ENCODE data around the gene ZGPAT.

ZGPAT gene

GRCh38 chr20:63692436-63693082 lies 15.3 kb upstream of the ZGPAT start:
- no peak for DNase-seq

DNA sequence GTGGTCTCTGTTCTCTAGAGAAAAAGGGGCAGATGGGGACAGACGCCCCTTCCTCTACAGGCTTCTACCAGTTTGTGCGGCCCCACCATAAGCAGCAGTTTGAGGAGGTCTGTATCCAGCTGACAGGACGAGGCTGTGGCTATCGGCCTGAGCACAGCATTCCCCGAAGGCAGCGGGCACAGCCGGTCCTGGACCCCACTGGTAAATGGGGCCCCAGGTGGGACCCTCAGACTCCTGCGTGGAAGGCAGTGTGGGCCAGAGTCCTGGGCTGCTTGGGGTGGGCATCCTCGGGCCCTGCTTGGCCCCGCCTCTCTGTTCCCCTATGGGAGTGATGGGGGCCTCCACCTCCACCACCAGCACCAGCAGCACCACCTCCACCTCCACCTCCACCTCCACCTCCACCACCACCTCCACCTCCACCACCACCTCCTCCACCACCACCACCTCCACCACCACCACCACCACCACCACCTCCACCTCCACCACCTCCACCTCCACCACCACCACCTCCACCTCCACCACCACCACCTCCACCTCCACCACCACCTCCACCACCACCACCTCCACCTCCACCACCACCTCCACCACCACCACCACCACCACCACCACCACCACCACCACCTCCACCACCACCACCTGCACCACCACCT lies 14.6 kb upstream of the ZGPAT start:
- no peak for DNase-seq

- DNase-seq: no peak
These were observed 13.9 kb upstream of the ZGPAT start for GRCh38 chr20:63693733-63694583.

- DNase-seq: no peak
These were observed 13.0 kb upstream of the ZGPAT start for GRCh38 chr20:63694584-63695423.

DNA sequence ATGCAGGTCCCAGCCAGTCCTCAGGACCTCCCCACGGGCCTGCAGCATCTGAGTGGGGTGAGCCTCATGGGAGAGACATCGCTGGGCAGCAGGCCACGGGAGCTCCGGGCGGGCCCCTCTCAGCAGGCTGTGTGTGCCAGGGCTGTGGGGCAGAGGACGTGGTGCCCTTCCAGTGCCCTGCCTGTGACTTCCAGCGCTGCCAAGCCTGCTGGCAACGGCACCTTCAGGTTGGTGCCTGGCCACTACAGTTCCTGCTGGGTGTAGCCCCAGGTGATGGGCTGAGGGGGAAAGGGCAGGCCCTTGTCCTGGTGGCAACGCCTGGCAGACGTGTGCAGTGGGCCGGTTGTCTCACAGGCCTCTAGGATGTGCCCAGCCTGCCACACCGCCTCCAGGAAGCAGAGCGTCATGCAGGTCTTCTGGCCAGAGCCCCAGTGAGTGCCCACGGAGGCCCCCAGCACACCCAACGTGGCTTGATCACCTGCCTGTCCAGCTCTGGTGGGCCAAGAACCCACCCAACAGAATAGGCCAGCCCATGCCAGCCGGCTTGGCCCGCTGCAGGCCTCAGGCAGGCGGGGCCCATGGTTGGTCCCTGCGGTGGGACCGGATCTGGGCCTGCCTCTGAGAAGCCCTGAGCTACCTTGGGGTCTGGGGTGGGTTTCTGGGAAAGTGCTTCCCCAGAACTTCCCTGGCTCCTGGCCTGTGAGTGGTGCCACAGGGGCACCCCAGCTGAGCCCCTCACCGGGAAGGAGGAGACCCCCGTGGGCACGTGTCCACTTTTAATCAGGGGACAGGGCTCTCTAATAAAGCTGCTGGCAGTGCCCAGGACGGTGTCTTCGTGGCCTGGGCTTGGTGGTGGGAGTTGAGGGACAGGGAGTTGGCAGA lies 12.2 kb upstream of the ZGPAT start:
- DNase-seq: no peak

GRCh38 chr20:63696306-63696627 lies 11.6 kb upstream of the ZGPAT start:
- DNase-seq: no peak

DNA sequence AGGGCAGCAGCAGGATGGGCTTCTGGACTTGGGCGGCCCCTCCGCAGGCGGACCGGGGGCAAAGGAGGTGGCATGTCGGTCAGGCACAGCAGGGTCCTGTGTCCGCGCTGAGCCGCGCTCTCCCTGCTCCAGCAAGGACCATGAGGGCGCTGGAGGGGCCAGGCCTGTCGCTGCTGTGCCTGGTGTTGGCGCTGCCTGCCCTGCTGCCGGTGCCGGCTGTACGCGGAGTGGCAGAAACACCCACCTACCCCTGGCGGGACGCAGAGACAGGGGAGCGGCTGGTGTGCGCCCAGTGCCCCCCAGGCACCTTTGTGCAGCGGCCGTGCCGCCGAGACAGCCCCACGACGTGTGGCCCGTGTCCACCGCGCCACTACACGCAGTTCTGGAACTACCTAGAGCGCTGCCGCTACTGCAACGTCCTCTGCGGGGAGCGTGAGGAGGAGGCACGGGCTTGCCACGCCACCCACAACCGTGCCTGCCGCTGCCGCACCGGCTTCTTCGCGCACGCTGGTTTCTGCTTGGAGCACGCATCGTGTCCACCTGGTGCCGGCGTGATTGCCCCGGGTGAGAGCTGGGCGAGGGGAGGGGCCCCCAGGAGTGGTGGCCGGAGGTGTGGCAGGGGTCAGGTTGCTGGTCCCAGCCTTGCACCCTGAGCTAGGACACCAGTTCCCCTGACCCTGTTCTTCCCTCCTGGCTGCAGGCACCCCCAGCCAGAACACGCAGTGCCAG lies 11.0 kb upstream of the ZGPAT start, which contains the start of gene TNFRSF6B:
TNFRSF6B (plus strand) TSS at position 25 of the 729 bp plus-strand sequence; CDS start at position 141, 116 bp downstream.
- DNase-seq: peak; percentile 36

- no peak for DNase-seq
These were observed 10.4 kb upstream of the ZGPAT start for GRCh38 chr20:63697357-63697867.

GRCh38 chr20:63697868-63698545 lies 9.8 kb upstream of the ZGPAT start:
- DNase-seq: no peak

DNA sequence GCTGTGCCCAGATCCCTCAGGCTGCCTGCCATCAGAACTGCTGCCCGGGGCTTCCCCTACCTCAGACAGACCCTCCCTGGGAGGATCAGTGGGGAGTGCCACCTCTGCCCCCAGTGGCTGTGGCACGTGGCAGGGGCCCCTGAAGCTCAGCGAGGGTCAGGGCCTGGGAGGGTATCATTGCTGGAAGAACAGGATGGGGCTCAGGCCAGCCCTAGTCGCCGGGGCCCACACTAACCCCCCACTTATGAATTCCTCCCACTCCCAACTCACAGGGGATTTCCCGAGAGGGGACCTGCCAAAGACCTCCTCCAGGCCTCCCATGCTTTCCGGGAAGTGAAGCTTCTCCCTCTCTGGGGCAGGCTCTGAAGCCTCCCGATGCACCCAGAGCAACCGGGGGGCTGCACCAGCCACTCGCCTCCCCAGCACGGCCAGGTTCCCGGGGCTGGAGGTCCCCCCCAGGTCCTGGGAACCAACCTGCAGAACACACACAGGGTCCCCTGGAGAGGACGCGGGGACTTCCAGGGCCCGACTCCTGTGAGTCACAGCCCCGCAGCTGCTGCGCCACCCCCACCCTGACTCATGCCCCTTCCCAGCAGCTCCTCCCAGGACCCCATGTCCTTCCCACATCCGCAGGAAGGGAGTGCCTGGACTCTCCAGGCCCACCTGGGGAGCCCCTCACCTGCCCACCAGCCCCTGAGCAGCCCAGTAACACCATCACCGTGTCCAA lies 8.9 kb upstream of the ZGPAT start:
- peak; percentile 64 for DNase-seq

DNA sequence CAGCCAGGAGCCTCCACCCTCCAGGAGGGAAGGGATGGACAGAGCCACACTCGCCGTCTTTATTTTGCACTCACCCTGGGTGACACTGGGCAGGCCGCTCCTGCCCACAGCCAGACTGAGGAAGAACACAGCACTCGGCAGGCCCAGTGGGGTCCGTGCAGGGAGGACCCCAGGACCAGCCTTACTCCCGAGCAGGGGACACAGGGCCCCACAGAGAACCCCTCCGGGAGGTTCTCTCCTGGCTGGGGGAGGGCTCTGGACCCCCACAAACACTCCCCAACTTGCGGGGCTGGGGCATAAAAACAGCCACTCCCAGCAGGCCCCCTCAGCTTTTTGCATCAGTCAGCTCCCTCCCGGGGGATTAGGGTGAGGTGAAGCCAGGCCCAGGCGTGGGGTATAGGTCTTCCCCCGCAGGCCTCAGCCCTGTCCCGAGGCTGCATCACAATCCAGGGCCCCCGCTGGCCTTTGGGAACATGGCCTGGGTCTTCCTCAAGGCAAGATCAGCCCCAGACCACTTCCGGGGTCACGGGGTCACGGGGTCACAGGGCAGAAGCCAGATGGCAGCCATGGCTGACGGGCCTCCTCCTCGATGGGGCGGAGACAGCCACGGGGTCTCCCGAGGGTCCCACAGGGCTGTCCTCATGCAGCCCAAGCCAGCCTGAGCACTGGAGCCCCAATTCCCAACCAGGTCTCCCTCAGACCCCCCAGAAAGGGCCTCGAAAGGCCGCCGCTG lies 8.2 kb upstream of the ZGPAT start:
- no peak for DNase-seq

DNA sequence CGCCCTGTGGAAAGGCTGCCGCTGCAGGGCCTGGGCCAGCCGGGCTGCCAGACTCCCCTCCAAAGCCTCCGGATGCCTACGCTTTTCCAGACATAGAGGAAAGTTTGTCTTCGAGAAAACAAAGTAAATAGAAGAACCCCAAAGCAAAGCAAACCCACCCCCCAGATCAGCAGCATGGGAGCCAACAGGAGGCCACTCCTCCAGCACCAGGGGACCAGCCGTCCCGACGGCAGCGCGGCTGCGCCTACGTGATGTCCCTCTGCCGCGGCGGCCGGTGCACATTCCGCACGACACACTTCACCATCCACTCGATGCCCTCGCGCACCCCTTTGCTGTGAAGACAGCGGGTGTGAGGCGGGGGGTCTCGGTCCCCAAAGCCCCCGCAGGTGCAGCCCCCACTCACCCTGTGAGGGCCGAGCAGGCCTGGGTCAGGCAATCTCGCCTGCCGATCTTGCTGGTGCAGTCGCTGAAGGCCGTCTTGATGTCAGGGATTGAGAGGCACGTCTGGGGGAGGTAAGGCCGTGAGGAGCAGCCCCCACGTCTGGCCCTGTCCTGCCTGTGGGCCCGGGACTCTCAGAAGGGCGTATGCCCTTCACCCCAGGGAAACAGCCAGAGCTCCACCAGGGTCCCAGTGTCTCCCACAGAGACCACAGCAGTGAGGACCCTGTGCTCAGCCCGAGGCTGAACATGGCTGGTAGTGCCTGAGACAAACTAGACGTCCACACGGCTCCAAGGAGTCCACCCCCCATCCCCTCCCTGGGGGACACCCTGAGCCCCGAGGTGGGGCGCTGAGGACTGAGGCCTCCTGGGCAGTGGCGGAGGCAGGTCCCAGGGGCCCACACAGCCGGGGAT lies 7.4 kb upstream of the ZGPAT start:
- DNase-seq: no peak

- DNase-seq: no peak
These were observed 6.8 kb upstream of the ZGPAT start for GRCh38 chr20:63701051-63701328.

- no peak for DNase-seq
These were observed 6.4 kb upstream of the ZGPAT start for GRCh38 chr20:63701329-63702035.

DNA sequence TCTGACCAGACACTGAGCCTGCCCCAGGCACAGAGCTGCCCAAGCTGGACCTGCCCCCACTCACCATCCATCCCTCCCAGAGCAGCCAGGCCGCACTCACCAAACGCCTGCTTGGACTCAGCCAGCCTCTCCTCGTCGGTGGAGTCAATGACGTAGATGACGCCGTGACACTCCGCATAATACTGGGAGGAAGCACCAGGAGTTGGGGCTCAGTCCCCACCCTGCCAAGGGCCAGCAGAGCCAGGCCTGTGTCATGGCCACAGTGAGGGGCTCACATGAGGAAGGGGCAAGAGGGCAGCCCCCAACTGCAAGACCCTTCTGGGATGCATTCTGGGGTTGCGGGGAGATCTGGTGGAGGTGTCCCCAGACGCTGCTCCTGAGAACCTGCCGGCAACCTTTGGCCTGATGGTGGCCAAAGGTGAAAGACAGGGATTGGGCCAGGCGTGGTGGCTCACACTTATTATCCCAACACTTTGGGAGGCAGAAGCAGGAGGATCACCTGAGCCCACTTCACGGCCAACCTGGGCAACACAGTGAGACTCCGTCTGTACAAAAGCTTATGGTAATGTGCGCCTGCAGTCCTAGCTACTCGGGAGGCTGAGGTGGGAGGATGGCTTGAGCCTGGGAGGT lies 5.7 kb upstream of the ZGPAT start:
- no peak for DNase-seq

- no peak for DNase-seq
These were observed 4.9 kb upstream of the ZGPAT start for GRCh38 chr20:63702751-63703470.
